ENCODE measurements around the gene RASL11A. TPM values are rescaled to one million over a fixed set of nuclear protein-coding genes. Genes with fewer than 3 reads are reported as not detected.
"Not testable (repeated sequence)": the region's sequence is repeated elsewhere in the genome, so short reads cannot be mapped to it uniquely, and the experiment has no call there.

The RASL11A gene
- total and polyA plus RNA-seq, 9 donors, result 6.2 to 36.3 (median 18.6) TPM

GRCh38 chr13:27288392-27288791, 17.8 kb downstream of the RASL11A start:
- TF ChIP-seq CTCF (IDR thresholded peaks at IDR 0.05), result no peak
- no peak for TF ChIP-seq POLR2A (IDR thresholded peaks at IDR 0.05)
- intact Hi-C loops (cut with DNase I), result no loop called here
- no peaks in the 10 kb centered on the region for H3K27me3 ChIP-seq
- H3K9me3 ChIP-seq, result no peaks in the 10 kb centered on the region
- H3K4me1 ChIP-seq (ENCODE audit: insufficient read depth), result no peaks in the 10 kb centered on the region
- no peak for DNase-seq
- WGBS, 3 donors, result 87 to 90% (median 89%) methylated on average over 4 of the region's 4 CpGs
- no peaks in the 10 kb centered on the region for H3K36me3 ChIP-seq
- no peak overlapping the region for H3K4me3 ChIP-seq
- H3K27ac ChIP-seq, result no peak overlapping the region

GRCh38 chr13:27289011-27289665, 18.5 kb downstream of the RASL11A start:
- Histone ChIP-seq H3K4me1 (ENCODE audit: insufficient read depth) (no peaks in the 10 kb centered on the region), H3K27me3 (no peaks in the 10 kb centered on the region), H3K4me3 (no peak overlapping the region), H3K36me3 (no peaks in the 10 kb centered on the region), H3K27ac (no peak overlapping the region), H3K9me3 (no peaks in the 10 kb centered on the region)
- no peak for DNase-seq
- no peak for TF ChIP-seq CTCF (IDR thresholded peaks at IDR 0.05)
- TF ChIP-seq POLR2A (IDR thresholded peaks at IDR 0.05), result no peak
- no peak for TF ChIP-seq EP300 (IDR thresholded peaks at IDR 0.05)
- intact Hi-C loops (cut with DNase I), result no loop called here
- 48 to 57% (median 53%) methylated on average over 2 of the region's 2 CpGs for WGBS, 3 donors

- Histone ChIP-seq H3K27ac (no peak overlapping the region), H3K4me1 (ENCODE audit: insufficient read depth) (no peaks in the 10 kb centered on the region), H3K27me3 (no peaks in the 10 kb centered on the region), H3K9me3 (no peaks in the 10 kb centered on the region), H3K36me3 (no peaks in the 10 kb centered on the region), H3K4me3 (no peak overlapping the region)
- no peak for TF ChIP-seq CTCF (IDR thresholded peaks at IDR 0.05)
- TF ChIP-seq POLR2A (IDR thresholded peaks at IDR 0.05), result no peak
- TF ChIP-seq EP300 (IDR thresholded peaks at IDR 0.05), result no peak
- no peak for DNase-seq
- intact Hi-C loops (cut with DNase I), result no loop called here
- 85 to 88% (median 87%) methylated on average over 4 of the region's 4 CpGs for WGBS, 3 donors
Measured at GRCh38 chr13:27290715-27291114, 20.1 kb downstream of the RASL11A start.

GRCh38 chr13:27291967-27292366, 21.3 kb downstream of the RASL11A start:
- H3K4me1 ChIP-seq (ENCODE audit: insufficient read depth); H3K9me3 ChIP-seq; intact Hi-C loops (cut with DNase I); DNase-seq; H3K27me3 ChIP-seq; H3K36me3 ChIP-seq; H3K27ac ChIP-seq; H3K4me3 ChIP-seq: not testable (repeated sequence)
- 88 to 97% (median 91%) methylated on average over 8 of the region's 8 CpGs for WGBS, 3 donors

- WGBS, 3 donors, result 47 to 50% (median 47%) methylated on average over 8 of the region's 8 CpGs
- intact Hi-C loops (cut with DNase I), result no loop called here
- no peak overlapping the region for H3K27ac ChIP-seq
- TF ChIP-seq CTCF (IDR thresholded peaks at IDR 0.05), result no peak
- TF ChIP-seq POLR2A (IDR thresholded peaks at IDR 0.05), result no peak
- TF ChIP-seq EP300 (IDR thresholded peaks at IDR 0.05), result no peak
- no peak overlapping the region for H3K4me3 ChIP-seq
- no peaks in the 10 kb centered on the region for H3K9me3 ChIP-seq
- no peaks in the 10 kb centered on the region for H3K27me3 ChIP-seq
- no peaks in the 10 kb centered on the region for H3K36me3 ChIP-seq
- DNase-seq, result no peak
- H3K4me1 ChIP-seq (ENCODE audit: insufficient read depth), result no peaks in the 10 kb centered on the region
Measured at GRCh38 chr13:27293076-27293691, 22.6 kb downstream of the RASL11A start.

Measured in ovary (tissue), 9 donors.